PC-9 (cell line): ENCODE data around the gene TRIM61. TPM values are rescaled to one million over a fixed set of nuclear protein-coding genes. Genes with fewer than 3 reads are reported as not detected.
"Not testable (repeated sequence)": the region's sequence is repeated elsewhere in the genome, so short reads cannot be mapped to it uniquely, and the experiment has no call there.

Experiments used
- BruUV-seq: library from RNA; stranded (reverse); fragments of 400-500 nt; replicated peaks from 2 replicates; lab custom pipeline; 2021; lab: Mats Ljungman, UMichigan
- CTCF ChIA-PET: fragments of 300-600 bp; sonication (Branson Sonifier 250); formaldehyde crosslinking; loops from one replicate; lab custom pipeline; 2022; ENCODE audit warnings: antibody characterized with exemption; lab: Charles Lee
- POLR2A ChIA-PET: fragments of 300-600 bp; sonication (Branson Sonifier 250); formaldehyde crosslinking; loops from one replicate; lab custom pipeline; 2022; ENCODE audit warnings: antibody characterized with exemption; ENCODE audit not compliant: unreplicated experiment; lab: Charles Lee
- DNase-seq, 2 experiments: peaks; one replicate each; pipeline versions ENCODE4 v3.0.0 to v3.0.0-alpha.2; 2015 to 2022; ENCODE audit warnings: mixed read lengths in 1 of 2
- H2AFZ ChIP-seq: fragments of 200-600 bp; sonication (generic); 2 replicates; pipeline ENCODE4 v1.8.1; 2017; ENCODE audit warnings: antibody characterized with exemption
- H3F3A ChIP-seq: fragments of 200-600 bp; sonication (generic); 2 replicates; pipeline ENCODE4 v1.8.1; 2017; ENCODE audit warnings: antibody characterized with exemption, mild to moderate bottlenecking, low read depth; ENCODE audit not compliant: insufficient read depth
- H3K27ac ChIP-seq: fragments of 200-600 bp; sonication (generic); 2 replicates; pipeline ENCODE4 v1.6.1; 2016; ENCODE audit warnings: mixed run types
- H3K27me3 ChIP-seq: fragments of 200-600 bp; sonication (generic); 2 replicates; pipeline ENCODE4 v1.6.1; 2016; ENCODE audit warnings: low read depth, mixed run types; ENCODE audit not compliant: insufficient read depth
- H3K36me3 ChIP-seq: fragments of 200-600 bp; sonication (generic); 2 replicates; pipeline ENCODE4 v1.6.1; 2016; ENCODE audit warnings: low read depth, mixed run types
- H3K4me1 ChIP-seq: fragments of 200-600 bp; sonication (generic); replicated peaks from 2 replicates; pipeline ENCODE4 v1.6.1; 2016; ENCODE audit warnings: mixed run types; ENCODE audit not compliant: insufficient read depth
- H3K4me2 ChIP-seq: fragments of 200-600 bp; sonication (generic); 2 replicates; pipeline ENCODE4 v1.6.1; 2017; ENCODE audit warnings: mixed run types
- H3K4me3 ChIP-seq: fragments of 200-600 bp; sonication (generic); 2 replicates; pipeline ENCODE4 v1.6.1; 2016; ENCODE audit warnings: mixed run types
- H3K79me2 ChIP-seq: fragments of 200-600 bp; sonication (generic); 2 replicates; pipeline ENCODE4 v1.6.1; 2017; ENCODE audit warnings: low read depth, mixed run types
- H3K9me2 ChIP-seq: fragments of 200-600 bp; sonication (generic); 2 replicates; pipeline ENCODE4 v1.8.1; 2017; ENCODE audit warnings: mild to moderate bottlenecking; ENCODE audit not compliant: insufficient read depth
- H3K9me3 ChIP-seq: fragments of 200-600 bp; sonication (generic); 2 replicates; pipeline ENCODE4 v1.8.1; 2016; ENCODE audit warnings: low read depth; ENCODE audit not compliant: insufficient read depth
- H4K20me1 ChIP-seq: fragments of 200-600 bp; sonication (generic); 2 replicates; pipeline ENCODE4 v1.8.1; 2017; ENCODE audit not compliant: insufficient read depth
- CTCF ChIP-seq: fragments of 200-600 bp; sonication (generic); conservative IDR thresholded peaks from 2 replicates; pipeline ENCODE4 v1.6.1; 2017; ENCODE audit warnings: mixed run types, antibody characterized with exemption, mild to moderate bottlenecking, moderate library complexity
- EZH2 ChIP-seq: fragments of 200-600 bp; sonication (generic); IDR thresholded peaks from 2 replicates; pipeline ENCODE4 v1.8.0; 2017; ENCODE audit warnings: antibody characterized with exemption, low read depth
- intact Hi-C: fragments of 100-400 bp; cut with micrococcal nuclease; formaldehyde crosslinking; loops from one replicate; pipeline ENCODE4 v1.10.0; 2022; ENCODE audit not compliant: unreplicated experiment
- total RNA-seq: library from RNA; stranded (reverse); gene quantifications from 2 replicates; pipeline ENCODE4 v1.2.3, GENCODE V29; 2021

The TRIM61 gene
- total RNA-seq, 1 experiment from 2014 or later, result 0.61 TPM

GRCh38 chr4:164945146-164945545 lies 32.3 kb downstream of the TRIM61 start:
- TF ChIP-seq CTCF (no peak), EZH2 (no peak)
- no peaks in the 10 kb centered on the region for H3K4me1 ChIP-seq
- H3K27me3 ChIP-seq, result no peaks in the 10 kb centered on the region
- no peaks in the 10 kb centered on the region for H3K9me2 ChIP-seq
- no peaks in the 10 kb centered on the region for H3K79me2 ChIP-seq
- CTCF ChIA-PET, result no interaction called here
- intact Hi-C loops, result no loop called here
- no peak overlapping the region for H3K27ac ChIP-seq
- POLR2A ChIA-PET, result no interaction called here
- no peak for DNase-seq
- BruUV-seq, result no TSS peak
- no peaks in the 10 kb centered on the region for H3K36me3 ChIP-seq
- no peaks in the 10 kb centered on the region for H3F3A ChIP-seq
- H2AFZ ChIP-seq, result no peak overlapping the region
- H3K4me3 ChIP-seq, result no peak overlapping the region
- no peaks in the 10 kb centered on the region for H3K9me3 ChIP-seq
- H3K4me2 ChIP-seq, result no peak overlapping the region
- no peaks in the 10 kb centered on the region for H4K20me1 ChIP-seq

DNA sequence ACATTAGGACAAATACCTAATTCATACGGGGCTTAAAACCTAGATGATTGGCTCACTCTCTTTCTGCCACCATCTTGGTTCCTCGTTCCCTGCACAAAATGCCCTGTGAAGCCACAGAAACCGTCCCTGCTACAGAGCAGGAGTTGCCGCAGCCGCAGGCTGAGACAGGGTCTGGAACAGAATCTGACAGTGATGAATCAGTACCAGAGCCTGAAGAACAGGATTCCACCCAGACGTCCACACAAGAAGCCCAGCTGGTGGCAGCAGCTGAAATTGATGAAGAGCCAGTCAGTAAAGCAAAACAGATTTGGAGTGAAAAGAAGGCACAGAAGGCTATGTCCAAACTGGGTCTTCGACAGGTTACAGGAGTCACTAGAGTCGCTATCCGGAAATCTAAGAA lies 34.3 kb downstream of the TRIM61 start:
- no peaks in the 10 kb centered on the region for H3K9me2 ChIP-seq
- no peak for TF ChIP-seq EZH2
- no peak for TF ChIP-seq CTCF
- intact Hi-C loops, result no loop called here
- H3K27me3 ChIP-seq, result no peaks in the 10 kb centered on the region
- POLR2A ChIA-PET, result no interaction called here
- no peaks in the 10 kb centered on the region for H4K20me1 ChIP-seq
- no peak overlapping the region for H3K4me2 ChIP-seq
- DNase-seq, result no peak
- no peak overlapping the region for H3K27ac ChIP-seq
- no peaks in the 10 kb centered on the region for H3F3A ChIP-seq
- CTCF ChIA-PET, result no interaction called here
- H3K4me1 ChIP-seq, result no peaks in the 10 kb centered on the region
- no peaks in the 10 kb centered on the region for H3K9me3 ChIP-seq
- H3K36me3 ChIP-seq, result no peaks in the 10 kb centered on the region
- H3K79me2 ChIP-seq, result no peaks in the 10 kb centered on the region
- BruUV-seq, result no TSS peak
- no peak overlapping the region for H2AFZ ChIP-seq
- H3K4me3 ChIP-seq, result no peak overlapping the region

DNA sequence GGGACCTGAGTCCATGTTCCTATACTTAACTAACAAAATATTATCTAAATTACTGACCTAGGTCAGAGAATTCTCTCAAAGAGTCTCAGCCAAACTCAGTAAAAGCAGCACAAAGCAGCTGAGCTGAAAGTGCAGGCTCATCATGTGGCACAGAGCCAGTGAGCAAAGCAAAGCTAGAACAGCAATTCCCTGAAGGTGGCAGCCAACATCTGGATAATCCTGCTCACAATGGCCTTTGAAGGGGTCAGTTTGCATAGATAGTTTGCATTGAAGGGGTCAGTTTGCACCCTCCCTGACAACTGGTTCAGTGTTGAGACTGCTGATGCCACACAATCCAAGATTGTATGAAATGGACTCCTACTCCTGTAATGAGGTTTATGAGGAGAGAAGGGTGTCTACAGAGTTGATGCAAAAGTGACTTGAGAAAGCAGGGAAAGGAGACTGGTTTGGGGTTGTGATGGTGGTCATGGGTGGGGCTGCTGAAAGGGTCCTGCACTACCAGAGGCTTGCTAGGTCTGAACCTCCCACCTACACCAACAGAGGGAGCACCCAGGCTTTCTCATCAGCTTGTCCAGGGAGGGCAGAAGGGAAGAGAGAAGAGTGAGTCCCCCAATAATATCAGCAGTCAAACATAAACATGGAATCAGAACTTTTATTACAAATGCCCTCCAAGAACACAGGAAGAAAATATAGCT lies 39.7 kb downstream of the TRIM61 start:
- DNase-seq, result no peak
- no peak overlapping the region for H3K4me3 ChIP-seq
- CTCF ChIA-PET, result no interaction called here

GRCh38 chr4:164935865-164936606 lies 41.4 kb downstream of the TRIM61 start:
- DNase-seq, H3K4me1 ChIP-seq, H3K36me3 ChIP-seq, BruUV-seq, H3K9me2 ChIP-seq, H3K79me2 ChIP-seq, CTCF ChIA-PET, H3K27me3 ChIP-seq, H2AFZ ChIP-seq, H3K27ac ChIP-seq, intact Hi-C loops, POLR2A ChIA-PET, H4K20me1 ChIP-seq, H3K4me2 ChIP-seq, H3F3A ChIP-seq, H3K9me3 ChIP-seq, H3K4me3 ChIP-seq: not testable (repeated sequence)

More for the DNA sequence above, 39.7 kb downstream of the TRIM61 start:
- H3K27ac ChIP-seq, result no peak overlapping the region
- H4K20me1 ChIP-seq, result no peaks in the 10 kb centered on the region
- H3K9me3 ChIP-seq, result no peaks in the 10 kb centered on the region
- H3K9me2 ChIP-seq, result no peaks in the 10 kb centered on the region
- no peaks in the 10 kb centered on the region for H3K4me1 ChIP-seq
- TF ChIP-seq EZH2 (no peak), CTCF (no peak)
- no peak overlapping the region for H3K4me2 ChIP-seq
- POLR2A ChIA-PET, result no interaction called here
- no peaks in the 10 kb centered on the region for H3K27me3 ChIP-seq
- H3K36me3 ChIP-seq, result no peaks in the 10 kb centered on the region
- intact Hi-C loops, result no loop called here
- BruUV-seq, result no TSS peak
- no peak overlapping the region for H2AFZ ChIP-seq
- no peaks in the 10 kb centered on the region for H3F3A ChIP-seq
- no peaks in the 10 kb centered on the region for H3K79me2 ChIP-seq
